HG03108 (cell line): ENCODE results near the gene ST7.

Experiments
- ATAC-seq: cut with Tn5 transposase; IDR thresholded peaks from one replicate; pipeline ENCODE4 v1.9.1; 2021; ENCODE audit warnings: moderate library complexity; ENCODE audit not compliant: unreplicated experiment

ST7 gene

DNA sequence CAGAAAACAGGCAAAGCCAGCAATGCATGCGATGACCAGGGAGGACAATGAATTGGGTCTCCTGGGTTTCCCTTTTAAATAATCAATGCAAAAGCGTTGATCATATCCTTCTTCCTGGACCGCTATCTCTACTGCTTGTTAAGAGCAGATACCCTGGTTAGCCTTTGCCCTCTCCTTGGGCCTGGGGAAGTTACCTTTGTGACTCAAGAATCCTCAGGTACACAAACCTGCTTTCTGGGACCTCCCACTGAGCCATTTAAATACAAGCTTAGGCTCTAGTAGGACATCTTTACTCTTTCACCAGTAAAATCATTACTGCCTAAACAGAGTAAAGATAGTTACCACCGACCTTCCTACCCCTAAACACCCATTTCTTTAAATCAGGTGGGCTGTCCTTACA is 195.7 kb downstream of the ST7 start:
- ATAC-seq: no peak

GRCh38 chr7:117149692-117150091 is 196.4 kb downstream of the ST7 start:
- ATAC-seq: no peak

GRCh38 chr7:117152213-117153007 is 199.1 kb downstream of the ST7 start:
- ATAC-seq: no peak

- ATAC-seq: no peak
These were observed 199.8 kb downstream of the ST7 start for GRCh38 chr7:117153016-117153545.

DNA sequence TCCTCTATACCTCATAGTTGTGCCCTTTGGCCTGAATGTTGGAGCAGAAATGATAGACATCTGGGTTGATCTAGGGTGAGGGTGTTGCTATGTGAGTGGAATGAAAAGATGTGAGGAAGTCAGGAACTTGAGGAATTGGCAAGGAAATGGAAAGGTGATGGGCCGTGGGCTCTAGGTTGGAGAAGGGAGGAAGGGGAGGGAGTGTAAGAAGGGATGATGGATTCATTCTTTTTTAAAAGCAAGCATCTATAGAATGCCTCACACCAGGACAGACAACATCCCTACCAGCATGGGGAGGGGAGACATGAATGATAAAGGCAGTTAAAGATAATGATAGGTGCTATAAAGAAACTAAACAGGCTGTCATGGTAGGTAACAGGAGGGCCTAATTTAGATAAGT is 201.4 kb downstream of the ST7 start:
- ATAC-seq: no peak

GRCh38 chr7:117155694-117156093 is 202.4 kb downstream of the ST7 start:
- ATAC-seq: no peak

- no peak for ATAC-seq
These were observed 204.2 kb downstream of the ST7 start for GRCh38 chr7:117157241-117158209.

GRCh38 chr7:117158941-117159697 is 205.8 kb downstream of the ST7 start:
- ATAC-seq: no peak

DNA sequence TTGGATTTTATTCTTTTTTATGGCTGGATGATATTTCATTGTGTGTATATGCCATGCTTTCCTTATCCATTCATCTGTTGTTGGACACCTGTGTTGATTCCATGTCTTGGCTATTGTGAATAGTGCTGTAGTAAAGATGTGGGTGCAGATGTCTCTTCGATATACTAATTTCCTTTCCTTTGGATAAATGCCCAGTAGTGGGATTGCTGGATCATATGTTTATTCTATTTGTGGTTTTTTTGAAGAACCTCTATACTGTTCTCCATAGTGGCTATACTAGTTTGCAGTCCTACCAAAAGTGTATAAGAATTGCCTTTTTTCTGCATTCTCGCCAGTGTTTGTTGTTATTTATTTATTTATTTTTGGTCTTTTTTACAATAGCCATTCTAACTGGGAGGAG is 209.8 kb downstream of the ST7 start:
- ATAC-seq: no peak

- ATAC-seq: no peak
These were observed 211.3 kb downstream of the ST7 start for GRCh38 chr7:117164620-117165019.

- ATAC-seq: no peak
These were observed 212.4 kb downstream of the ST7 start for GRCh38 chr7:117165656-117166055.

GRCh38 chr7:117169907-117170306 is 216.6 kb downstream of the ST7 start:
- no peak for ATAC-seq

GRCh38 chr7:117171106-117171505 is 217.8 kb downstream of the ST7 start:
- no peak for ATAC-seq

GRCh38 chr7:117172283-117172682 is 219.0 kb downstream of the ST7 start:
- no peak for ATAC-seq

DNA sequence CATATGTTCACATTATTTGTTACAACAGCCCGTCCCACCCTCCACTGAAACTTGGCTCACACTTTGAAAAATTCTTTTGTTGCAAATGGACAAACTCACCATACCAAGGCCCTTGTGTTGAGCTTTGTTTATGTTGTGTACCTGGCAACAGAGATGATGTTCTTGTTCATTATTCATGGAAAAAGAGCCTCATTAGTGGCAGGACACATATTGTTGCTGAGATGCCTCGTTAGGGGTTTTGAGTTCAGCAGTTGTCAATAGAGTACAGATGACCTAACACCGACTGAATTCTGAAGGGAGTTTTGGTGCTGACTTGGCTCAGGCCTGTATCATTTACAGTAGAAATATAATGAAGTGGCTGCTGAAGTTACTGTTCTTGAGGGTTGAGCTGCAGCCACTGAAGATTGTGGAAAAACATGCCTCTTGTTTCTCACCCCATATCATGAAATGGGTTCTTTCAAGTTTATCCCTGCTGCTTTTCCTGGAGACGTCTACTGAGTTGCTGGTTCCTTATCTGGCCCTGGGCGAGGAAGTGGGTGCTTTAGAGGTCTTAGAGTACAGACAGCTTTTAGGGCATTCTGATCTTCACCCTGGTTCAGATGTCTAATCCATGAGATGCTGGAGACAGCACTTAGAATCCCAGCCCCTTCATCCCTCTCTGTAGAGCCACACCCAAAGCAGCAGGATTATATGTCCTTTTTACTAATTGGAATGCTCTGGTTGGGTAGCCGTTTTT is 219.9 kb downstream of the ST7 start:
- ATAC-seq: no peak

DNA sequence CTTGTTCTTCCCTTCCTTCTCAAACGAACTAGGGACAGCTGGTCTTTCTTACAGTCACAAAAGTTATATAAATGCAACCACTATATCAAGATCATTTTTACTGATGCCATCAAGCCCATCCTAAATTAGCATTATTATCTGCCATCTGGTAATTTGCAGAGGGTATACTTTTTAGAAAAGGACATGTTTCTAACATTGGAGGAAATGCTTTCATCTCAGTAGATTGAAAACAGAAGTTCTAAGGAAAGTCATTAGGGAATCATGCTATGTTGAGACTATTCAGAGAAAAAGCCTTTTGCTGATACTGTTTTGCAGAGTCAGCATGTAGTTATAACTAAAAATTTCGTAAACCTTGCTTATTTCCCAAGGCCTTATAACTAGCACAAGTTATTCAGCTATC is 222.9 kb downstream of the ST7 start:
- ATAC-seq: no peak

DNA sequence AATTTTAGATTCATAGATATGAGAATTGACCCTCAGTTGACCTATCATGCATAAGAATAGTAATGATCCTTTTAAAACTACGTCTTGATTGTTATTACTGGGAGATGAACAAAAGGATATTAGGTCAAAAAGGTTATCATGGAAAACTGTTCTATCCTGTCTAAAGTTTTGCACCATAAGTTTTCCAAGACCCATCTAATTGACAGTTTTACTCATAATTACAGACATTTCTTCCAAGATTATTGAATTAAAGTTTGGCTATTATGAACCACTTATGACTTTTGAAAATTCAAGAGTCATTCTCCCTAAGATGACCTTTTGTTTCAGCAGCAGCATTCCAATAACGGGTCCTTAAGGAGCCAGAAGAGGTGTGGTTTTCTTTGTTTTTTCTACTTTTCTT is 225.3 kb downstream of the ST7 start:
- no peak for ATAC-seq

DNA sequence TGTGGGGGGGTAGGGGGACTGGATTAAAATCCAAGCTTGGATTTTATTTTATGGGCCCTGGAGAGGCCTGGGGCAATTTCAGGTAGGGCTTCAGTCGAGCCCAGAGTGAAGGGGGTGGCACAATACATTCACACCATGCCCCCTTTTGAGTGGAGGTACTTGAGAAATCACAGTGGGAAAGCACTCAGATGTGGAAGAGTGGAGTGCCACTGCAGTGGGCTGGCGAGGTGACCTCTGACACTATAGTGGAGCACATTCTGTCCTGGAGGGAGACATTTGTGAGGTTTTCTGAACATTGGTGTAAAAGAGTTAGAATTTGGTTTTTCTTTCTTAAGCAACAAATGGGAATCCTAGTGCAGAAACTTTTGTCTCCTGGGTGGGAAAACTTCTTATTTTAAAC is 226.4 kb downstream of the ST7 start:
- ATAC-seq: no peak

GRCh38 chr7:117183729-117184128 is 230.4 kb downstream of the ST7 start:
- no peak for ATAC-seq

DNA sequence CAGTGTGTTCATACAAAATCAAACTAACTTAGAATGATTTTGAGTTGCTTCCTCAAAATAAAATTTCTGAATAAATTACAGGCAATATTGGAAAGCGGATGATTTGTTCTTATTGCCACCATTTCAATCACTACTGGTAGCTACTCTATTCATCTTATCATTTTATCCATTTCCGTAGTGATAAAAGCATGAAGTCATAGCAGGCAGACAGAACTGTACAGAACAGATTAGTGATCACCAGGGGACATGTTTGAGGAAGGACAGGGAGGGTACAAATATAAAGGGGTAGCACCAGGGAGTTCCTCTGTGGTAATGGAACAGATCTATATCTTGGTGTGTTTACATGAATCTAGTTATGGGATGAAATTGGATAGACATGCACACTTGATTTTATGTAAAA is 231.1 kb downstream of the ST7 start:
- no peak for ATAC-seq
